NCI-H2081 (cell line): ENCODE data around the gene BCL6.
"Not testable (repeated sequence)": the region's sequence is repeated elsewhere in the genome, so short reads cannot be mapped to it uniquely, and the experiment has no call there.

Experiments
- DNase-seq, 2 experiments: peaks; one replicate each; lab custom pipeline; 2025; lab: John Stamatoyannopoulos, UW

BCL6 gene

DNA sequence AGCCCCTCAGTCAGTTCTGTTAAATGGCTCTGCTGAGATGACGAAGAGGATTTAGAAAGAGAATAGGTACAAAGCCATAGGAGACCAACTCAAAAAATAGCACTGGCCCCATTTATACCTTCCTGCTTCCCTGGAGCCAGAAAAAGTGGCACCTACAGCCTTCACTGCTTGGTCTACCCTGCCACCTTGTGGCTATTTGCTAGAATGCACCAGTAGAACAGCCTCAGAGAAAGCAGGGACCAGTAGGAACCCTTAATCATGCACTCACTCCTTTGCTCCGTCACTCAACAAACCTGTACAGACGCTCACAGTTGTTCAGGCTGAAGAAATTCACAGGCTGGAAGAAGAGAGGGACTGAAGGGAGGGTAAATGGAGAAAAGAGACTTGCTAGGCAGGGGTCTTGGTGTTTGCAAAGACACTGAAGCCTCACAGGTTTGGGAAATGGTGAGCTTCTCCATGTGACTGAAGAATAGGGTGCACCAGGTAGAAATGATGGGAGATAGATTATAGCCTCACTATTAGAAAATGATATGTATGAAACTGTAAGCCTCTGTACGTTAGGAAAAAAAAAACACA is 30.8 kb downstream of the BCL6 start:
- peak; percentile 83 to 85 for DNase-seq

DNA sequence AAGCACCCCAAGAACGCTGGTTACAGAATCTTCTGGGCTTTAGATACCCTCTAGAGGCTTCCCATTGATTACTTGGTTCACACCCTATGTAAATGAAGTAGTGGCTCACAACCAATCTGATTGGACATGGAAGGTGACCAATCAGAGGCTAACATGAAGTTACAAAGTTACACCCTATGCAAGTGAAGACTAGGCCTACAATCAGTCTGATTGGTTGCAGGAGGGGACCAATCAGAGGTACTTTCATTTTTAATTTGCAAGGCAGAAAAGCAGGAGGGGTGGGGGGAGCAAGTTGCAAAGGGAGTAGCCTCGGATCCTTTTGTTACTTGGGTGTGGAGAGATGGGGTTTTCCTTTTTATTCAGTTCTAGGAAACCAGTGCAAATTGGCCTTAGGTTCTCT is 31.8 kb downstream of the BCL6 start:
- DNase-seq = peak in 1 of 2 experiments; percentile 18

DNA sequence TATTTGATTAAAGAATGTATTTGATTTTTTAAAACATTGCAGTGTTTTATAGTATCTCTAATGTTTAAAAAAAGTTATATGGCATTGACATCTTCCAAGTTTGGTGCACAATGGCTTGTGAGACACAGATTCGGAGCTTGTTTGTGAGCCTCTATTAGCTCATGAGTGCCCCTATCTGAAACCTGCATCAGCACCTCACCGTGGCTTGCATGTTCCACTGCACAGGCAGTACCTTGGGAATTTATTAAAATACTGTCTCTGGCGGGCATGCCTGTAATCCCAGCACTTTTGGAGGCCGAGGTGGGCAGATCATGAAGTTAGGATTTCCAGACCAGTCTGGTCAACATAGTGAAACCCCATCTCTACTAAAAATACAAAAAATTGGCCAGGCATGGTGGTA is 36.1 kb downstream of the BCL6 start:
- DNase-seq = no peak

DNA sequence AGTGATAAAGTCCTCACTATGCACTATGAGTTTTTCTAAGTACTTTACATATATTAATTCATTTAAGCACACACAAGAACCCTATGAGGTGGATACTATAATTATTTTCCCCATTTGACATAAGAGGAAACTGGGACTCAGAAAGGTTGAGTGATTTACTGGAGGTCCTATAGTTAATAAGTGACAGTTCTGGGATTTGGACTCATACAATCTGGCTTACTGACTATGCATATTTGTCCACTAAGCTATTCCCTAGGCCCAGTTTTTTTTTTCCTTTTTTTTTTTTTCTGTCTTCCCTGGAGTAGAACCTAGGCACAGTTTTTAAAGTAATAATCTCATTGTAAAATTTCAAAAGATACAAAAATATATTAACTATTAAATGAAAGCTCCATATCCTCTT is 36.6 kb downstream of the BCL6 start:
- no peak for DNase-seq

DNA sequence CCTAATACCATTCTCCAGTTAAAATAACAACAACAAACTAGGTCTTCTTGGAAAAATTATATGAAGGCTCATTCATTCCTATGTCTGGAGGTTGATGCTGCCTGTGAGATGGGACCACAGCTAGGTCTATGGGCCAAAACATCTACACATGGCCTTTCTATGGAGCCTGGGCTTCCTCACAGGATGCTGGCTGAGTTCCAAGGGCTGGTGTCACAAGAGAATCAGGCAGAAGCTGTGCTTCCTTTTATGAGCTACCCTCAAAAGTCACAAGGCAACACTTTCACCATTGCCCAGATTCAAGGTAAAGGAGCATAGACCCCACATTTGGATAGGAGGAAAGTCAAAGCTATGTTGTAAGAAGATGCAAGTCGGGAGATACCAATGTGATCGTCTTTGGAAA is 38.3 kb downstream of the BCL6 start:
- DNase-seq = no peak

DNA sequence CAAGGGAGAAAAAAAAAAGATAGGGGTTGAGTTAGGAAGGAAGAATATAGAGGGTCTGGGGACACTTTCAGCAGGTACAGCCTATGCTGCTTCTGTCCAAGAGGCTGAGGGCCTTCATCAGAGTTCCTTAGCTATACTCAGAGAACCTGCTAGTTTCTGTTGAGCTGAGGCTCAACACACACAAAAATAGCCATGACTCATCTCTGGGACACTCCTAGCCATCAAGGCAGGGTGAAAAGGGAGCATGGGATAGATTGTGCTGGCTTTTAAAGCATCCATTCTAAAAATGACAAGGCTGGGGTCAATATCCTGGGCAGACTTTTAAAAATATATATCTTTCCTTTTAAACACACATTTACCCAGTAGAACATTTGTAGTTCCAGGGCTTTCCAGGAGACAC is 40.1 kb downstream of the BCL6 start:
- DNase-seq = no peak

DNA sequence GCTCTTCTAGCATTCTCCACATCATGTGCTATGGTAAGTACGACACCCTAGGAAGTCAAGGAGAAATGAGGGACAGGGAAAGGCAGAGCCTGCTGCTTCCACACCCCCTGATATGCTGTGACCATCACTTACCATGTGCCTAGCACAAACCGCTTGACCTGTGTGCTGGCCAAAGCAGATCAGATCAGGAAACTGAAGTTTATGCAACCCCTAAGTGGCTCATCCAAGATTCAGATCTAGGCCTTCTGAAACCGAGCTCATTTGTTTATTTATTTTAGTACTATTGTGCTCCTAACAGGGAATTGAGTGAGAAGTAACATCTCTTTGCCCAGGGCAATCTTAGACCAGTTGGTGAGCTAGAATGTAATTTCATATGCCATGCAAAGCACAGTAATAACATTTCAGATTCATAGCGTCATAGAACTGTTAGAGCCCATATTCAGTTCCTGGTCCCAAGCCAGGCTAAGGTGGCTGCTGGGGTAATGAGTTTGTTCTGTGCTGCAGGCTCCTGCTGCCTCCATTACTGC is 42.7 kb downstream of the BCL6 start, which contains the start of gene RTP2:
Gene RTP2, minus strand, starts transcription at position 51 of the 527 bp plus-strand sequence. CDS start 429 bp downstream, outside the sequence.
- no peak for DNase-seq

DNA sequence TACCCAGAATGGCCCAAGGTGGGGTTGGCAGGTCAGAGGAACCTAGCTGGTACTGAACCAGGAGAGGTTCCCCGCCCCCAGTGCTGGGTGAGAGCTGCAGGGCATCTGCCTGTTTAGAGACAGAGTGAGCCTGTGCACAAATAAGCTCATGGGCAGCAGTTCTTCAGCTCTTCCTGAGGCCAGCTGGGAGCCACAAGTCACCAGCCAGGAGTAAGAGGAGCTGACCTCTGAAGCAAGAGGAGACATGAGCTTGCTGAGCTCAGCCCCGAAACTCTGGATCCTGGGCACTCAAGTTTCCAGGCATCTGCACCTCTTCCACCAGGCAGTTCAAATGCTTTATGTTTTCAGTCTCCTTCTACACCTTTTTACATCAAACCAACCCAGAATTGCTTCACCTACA is 45.0 kb downstream of the BCL6 start:
- no peak for DNase-seq

DNA sequence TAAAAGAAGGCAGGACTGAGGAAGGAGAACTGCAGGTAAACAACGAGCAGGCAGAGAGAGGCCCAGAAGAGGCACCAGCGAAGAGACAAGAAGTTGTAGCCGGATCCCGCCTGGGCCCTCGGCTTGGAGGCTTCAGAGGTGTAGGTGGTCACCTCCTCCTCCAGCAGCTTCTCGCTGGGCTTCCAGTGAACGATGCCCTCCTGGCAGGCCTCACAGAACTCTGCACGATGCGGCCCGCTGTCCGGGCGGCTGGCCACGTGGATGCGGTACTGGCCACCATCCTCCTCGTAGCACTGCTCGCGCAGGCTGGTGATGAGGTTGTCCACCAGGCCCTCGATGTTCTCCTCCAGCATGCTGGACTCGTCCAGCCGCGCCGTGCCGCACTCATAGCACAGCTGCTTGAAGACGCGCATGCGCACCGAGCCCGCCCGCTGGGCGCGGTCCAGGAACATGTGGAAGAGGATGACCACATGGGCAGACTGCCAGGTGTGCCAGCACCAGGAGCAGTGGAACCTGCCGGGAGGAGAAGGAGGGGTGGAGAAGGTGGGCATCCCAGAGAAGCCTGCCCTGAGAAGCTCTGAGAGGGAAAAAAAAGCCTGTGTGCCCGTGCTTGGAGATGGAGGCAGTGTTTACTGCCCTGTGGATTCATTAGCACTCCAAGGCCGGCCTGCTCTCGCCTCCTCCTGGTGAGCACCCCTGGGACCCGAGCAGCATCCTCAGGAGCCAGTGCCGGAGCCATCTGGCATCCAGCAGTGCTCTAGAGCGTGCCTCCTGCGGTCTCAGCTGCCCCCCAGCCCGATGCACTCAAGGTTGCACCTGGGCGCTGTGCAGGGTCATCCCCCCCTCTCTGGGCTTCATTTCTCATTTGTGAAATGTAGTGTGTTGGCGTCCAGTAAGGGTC is 46.5 kb downstream of the BCL6 start:
- DNase-seq = peak in 1 of 2 experiments; percentile 17

DNA sequence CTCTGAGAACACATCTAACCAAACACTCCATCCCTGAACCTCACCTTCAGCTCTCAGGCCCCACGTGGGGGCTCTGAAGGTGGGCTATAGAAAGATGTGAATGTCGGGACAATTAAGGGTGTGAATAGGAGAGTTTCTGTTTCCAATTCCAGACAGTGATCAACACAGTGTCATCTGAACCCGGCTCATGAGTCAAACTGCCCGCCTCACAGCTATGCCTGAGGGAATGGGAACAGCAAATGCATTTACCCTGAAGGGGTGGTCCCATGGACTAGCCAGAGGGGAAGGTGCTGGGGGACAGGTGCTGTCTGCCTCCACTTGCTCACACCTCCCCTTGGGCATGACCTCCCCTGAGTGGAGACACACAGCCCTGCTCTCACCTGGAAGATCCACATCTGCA is 49.2 kb downstream of the BCL6 start:
- no peak for DNase-seq

DNA sequence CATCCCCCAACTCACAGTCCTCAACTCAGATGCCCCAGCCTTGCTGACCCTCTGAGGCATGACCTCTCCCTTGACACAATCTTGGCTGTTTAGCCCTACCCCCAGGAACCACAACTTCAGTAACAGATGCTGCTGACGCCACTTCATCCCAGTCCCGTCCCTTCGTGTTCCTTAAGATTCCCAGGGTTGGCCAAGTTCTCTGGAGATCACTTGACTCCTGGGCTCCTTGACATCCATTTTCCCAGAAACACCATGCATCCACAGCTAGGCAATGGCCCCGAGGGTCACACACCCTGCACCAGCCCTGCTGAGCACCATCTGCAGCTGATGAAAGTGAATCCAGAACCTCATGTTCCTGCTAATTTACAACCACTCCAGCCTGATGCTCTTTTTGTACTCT is 49.8 kb downstream of the BCL6 start:
- no peak for DNase-seq

DNA sequence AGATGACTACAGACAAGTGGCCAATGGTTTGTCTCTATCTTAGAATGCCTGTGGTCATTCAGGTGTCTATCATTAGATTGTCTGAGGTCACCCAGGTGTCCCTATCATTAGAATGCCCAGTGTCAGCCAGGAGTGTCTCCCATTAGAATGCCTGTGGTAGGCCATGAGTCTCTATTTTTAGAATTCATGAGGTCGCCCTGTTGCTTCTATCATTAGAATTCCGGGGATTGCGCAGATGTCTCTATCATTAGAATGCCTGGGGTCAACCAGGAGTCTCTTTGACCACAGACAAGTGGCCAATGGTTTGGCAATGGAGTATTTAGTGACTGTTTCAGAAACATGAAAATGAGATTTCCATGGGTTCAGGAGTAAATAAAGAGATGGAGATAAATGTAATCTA is 50.5 kb downstream of the BCL6 start:
- no peak for DNase-seq

DNA sequence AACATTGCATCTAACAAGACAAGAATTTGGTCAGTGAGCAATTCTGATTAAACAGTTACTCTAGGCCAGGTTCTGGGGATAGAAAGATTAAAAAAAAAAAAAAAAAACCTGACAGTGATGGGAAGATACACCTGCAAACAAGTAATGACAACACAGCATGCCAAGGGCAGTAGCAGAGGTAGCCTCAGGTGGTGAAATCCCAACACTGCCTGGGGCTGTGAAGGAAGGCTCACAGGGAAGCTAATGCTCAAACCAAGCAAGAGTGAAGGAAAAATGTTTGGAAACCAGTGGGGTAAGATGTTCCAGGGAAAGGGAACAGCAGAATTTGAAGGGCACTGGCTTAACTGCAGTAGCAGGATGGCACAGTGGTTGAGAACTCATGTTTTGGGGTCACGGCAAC is 51.8 kb downstream of the BCL6 start:
- no peak for DNase-seq

DNA sequence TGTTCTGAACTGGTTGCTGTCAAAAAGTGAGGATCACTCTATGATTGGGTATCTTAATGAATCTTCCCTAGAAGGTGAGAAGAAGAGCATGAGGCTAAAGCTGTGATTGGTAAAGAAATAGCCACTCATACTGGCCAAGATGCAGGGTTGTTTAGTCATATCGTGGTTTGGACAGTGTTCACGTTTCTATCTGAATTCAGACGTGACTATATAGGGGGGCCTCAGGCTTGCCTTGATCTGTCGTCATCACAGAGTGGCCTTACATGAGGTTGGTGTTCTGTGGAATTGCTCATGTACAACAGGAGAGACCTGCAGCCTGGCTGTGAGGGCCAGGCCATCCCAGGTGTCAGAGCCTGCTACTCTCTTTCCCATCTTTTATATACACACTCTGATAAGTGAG is 55.3 kb downstream of the BCL6 start:
- DNase-seq = no peak

DNA sequence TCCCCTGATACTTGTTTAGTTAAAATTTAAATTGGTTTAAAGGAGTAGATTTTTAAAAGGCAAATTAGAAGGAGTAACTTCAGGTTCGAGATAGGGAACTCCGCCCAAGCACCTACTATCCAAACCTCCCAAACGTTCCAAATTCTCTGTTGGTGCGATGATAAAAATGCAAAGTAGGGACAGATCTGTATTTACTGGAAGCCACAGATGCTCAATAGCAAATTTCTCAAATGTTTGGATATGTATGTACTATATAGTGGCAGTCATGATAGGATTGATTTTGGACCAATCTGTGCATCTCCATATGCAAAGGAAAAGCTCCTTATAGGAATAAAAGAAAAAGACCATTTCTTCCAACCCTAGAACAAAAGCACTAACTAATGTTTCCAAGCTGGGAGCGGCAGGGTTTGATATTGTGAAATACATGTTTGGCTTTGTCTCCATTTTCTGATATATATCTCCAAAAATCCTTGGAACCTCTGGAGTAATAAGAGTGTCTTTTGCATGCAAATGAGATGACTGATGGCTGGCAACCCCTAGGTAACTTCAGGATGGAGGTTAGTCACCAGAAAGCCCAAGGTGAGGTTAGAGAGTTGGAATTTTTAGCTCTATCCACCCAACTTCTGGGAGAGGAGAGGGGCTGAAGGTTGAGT is 58.5 kb downstream of the BCL6 start:
- DNase-seq = no peak

DNA sequence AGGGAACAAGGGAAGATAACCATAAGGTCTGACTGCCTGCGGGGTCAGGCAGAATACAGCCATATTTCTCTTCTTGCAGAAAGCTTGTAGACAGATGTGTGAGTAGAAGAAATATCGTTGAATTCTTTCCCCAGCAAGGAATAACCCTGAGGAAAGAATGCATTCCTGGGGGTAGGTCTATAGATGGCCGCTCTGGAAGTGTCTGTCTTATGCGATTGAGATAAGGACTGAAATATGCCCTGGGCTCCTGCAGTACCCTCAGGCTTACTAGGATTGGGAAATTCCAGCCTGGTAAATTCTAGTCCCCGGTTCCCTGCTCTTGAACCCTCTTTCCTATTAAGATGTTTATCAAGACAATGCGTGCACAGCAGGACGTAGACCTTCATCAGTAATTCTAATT is 59.3 kb downstream of the BCL6 start:
- DNase-seq = no peak

DNA sequence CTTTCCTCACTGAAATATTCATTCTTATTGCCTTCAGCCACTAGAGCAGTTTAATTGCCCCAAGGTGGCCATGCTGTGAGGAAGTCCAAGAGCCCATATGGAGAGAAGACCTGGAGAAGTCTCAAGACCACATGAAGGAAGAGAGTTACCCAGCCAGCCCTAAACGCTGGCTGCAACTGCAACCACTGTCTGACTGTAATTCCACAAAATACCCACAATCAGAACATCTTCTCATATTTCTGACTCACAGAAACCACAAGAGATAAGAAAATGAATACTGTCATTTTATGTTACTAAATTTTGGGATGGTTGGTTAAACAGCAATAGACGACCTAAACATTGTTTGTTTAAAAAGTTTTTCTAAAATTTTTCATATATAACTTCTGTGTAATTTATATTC is 60.4 kb downstream of the BCL6 start:
- DNase-seq = no peak

DNA sequence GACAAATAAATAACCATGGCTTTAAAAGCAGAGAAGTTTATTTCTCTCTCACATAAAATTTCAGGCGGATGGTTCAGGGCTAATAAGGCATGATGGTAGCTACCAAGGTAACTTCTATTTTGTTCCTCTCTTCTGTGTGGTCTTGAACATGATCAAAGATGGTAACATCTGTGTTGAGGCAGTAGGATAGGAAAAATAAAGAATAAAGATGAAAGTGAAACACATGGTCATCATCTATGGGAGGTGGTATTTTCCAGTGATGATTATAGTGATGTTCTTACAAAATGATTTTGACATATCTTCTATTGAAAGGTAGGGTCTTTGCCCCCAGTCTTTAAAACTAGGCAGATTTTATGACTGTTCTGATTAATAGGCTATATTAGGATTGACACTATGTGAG is 60.8 kb downstream of the BCL6 start:
- DNase-seq = no peak

DNA sequence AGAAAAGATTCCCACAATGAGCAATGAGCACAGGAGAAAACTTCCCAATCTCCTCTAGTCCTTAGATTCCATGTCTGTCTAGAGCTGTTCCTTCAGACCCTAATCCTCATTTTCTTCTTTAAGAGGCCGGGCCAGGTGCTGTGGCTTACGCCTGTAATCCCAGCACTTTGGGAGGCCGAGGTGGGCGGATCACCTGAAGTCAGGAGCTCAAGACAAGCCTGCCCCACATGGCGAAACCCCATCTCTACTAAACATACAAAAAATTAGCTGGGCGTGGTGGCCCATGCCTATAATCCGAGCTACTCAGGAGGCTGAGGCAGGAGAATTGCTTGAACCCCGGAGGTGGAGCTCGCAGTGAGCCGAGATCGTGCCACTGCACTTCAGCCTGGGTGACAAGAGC is 63.5 kb downstream of the BCL6 start:
- not testable (repeated sequence) for DNase-seq

DNA sequence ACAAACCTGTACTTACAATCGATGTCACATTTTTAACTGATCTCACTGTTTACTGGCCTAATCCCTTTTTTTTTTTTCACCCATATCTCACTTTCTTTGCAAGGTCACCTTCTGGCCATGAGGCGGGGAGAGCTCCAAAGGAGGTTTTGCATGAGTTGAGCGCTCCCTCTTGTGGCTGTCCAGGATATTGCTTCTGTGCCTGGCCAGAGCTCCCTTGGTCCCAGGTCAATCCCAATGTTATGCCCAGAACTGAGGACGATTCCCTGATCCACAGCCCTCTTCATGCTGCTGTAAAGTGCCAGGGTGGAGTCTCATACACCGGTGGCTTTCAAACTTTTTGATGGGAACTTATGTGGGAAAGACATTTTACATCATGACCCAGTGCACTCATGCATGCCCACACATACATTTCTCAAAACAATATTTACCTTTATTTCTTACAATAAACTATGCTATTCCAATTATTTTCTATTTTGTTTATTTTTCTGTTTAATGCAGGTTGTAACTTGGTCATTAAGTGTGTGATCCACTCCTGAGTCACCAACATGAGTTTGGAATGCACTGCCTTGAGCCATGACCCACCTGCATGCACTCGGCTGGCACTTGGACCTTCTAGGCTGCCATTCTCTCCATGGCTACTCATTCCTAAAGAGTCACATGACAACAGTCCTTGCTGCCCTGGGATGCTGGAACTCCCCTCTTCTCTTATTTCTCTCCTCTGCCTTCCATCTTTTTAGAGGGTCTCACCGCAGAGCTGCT is 65.5 kb downstream of the BCL6 start:
- peak; percentile 73 to 77 for DNase-seq

DNA sequence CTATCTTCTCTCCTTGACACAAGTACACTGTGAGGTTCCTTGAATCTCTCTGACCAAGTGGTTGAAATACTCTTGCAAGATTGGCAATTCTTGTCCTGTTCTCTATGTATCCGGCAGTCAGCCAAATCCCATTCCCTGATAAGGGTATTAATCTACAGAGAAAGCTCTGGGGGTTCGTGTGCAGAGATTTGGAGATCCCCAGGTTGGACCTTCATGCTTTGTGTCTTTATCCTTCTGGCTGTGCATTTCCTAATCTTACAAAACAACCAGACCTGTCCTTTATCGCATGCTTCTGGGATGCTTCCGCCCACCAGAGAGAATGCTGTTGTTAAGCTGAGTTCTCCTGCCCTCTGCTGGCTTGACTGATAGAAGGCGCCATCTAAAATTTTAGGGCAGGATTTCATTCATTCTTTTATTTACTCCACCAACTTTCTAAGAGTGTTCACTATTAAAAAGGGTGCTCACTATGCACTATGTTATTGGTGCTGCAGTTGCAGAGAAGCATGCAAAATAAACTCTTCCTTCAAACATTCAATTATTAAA is 66.5 kb downstream of the BCL6 start:
- peak; percentile 52 to 60 for DNase-seq

DNA sequence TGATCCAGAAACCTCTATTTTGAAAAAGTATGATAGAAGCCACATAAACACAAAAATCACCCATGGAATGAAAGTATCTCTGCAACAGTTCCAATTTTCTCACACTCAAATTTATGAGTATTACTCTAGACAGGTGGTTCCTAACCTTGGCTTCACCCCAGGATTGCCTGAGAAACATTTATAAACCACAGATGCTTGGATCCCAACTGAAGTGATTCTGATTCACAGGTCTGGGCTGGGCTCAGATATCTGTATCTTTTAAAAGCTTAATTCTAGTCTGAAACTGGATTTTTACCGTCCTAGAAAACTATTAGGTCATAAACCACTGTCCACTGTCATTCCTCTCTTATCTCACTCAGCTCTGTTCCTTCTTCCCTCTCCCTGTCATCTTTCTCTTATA is 67.7 kb downstream of the BCL6 start:
- no peak for DNase-seq
